HTR-8/SVneo (cell line): Measurements from ENCODE around the gene CDHR3.
"Not testable (repeated sequence)": the region's sequence is repeated elsewhere in the genome, so short reads cannot be mapped to it uniquely, and the experiment has no call there.

Experiments
- DNase-seq: peaks from one replicate; pipeline ENCODE4 v3.0.0; 2011; ENCODE audit warnings: low spot score, mixed read lengths; ENCODE audit not compliant: insufficient read length
- FAIRE-seq: peaks from 2 replicates; lab custom pipeline; 2011; peaks lifted over from hg19 to GRCh38; lab: Jason Lieb, UNC

CDHR3 gene

GRCh38 chr7:105955651-105956466, 7.2 kb upstream of the CDHR3 start:
- not testable (repeated sequence) for DNase-seq, FAIRE-seq

GRCh38 chr7:105958012-105958411, 5.1 kb upstream of the CDHR3 start:
- no peak for DNase-seq
- no peak for FAIRE-seq

GRCh38 chr7:105962353-105962752, 711 bp upstream of the CDHR3 start:
- FAIRE-seq = no peak

GRCh38 chr7:105971845-105972244, 8.8 kb downstream of the CDHR3 start:
- no peak for DNase-seq
- peak; percentile 23 for FAIRE-seq

More at GRCh38 chr7:105962353-105962752, 711 bp upstream of the CDHR3 start:
- DNase-seq = no peak

- DNase-seq = no peak
- FAIRE-seq = no peak
Measured at GRCh38 chr7:105972276-105972675, 9.2 kb downstream of the CDHR3 start.

GRCh38 chr7:105974471-105974870, 11.4 kb downstream of the CDHR3 start:
- no peak for FAIRE-seq

GRCh38 chr7:105975770-105976417, 12.8 kb downstream of the CDHR3 start:
- DNase-seq (no peak), FAIRE-seq (no peak)

More at GRCh38 chr7:105974471-105974870, 11.4 kb downstream of the CDHR3 start:
- DNase-seq = no peak

- no peak for DNase-seq
- no peak for FAIRE-seq
Measured at GRCh38 chr7:105976868-105977267, 13.8 kb downstream of the CDHR3 start.

GRCh38 chr7:105978035-105978434, 15.0 kb downstream of the CDHR3 start:
- DNase-seq (no peak), FAIRE-seq (no peak)

- DNase-seq (no peak), FAIRE-seq (no peak)
Measured at GRCh38 chr7:105978974-105979373, 15.9 kb downstream of the CDHR3 start.

GRCh38 chr7:105979405-105979804, 16.3 kb downstream of the CDHR3 start:
- FAIRE-seq = no peak
- no peak for DNase-seq

GRCh38 chr7:105980645-105981396, 17.8 kb downstream of the CDHR3 start:
- FAIRE-seq = no peak

GRCh38 chr7:105982388-105982787, 19.3 kb downstream of the CDHR3 start:
- no peak for FAIRE-seq

More at GRCh38 chr7:105980645-105981396, 17.8 kb downstream of the CDHR3 start:
- no peak for DNase-seq

GRCh38 chr7:105984808-105985207, 21.7 kb downstream of the CDHR3 start:
- not testable (repeated sequence) for DNase-seq, FAIRE-seq

More at GRCh38 chr7:105982388-105982787, 19.3 kb downstream of the CDHR3 start:
- no peak for DNase-seq

GRCh38 chr7:105985229-105985628, 22.2 kb downstream of the CDHR3 start:
- no peak for DNase-seq
- FAIRE-seq = no peak

- no peak for DNase-seq
- FAIRE-seq = no peak
Measured at GRCh38 chr7:105985672-105986215, 22.7 kb downstream of the CDHR3 start.

- DNase-seq (no peak), FAIRE-seq (no peak)
Measured at GRCh38 chr7:105987046-105987445, 24.0 kb downstream of the CDHR3 start.

- no peak for FAIRE-seq
- no peak for DNase-seq
Measured at GRCh38 chr7:105988276-105988675, 25.2 kb downstream of the CDHR3 start.

GRCh38 chr7:105989191-105989590, 26.1 kb downstream of the CDHR3 start:
- no peak for FAIRE-seq
- DNase-seq = no peak

GRCh38 chr7:105989686-105990085, 26.6 kb downstream of the CDHR3 start:
- no peak for FAIRE-seq
- DNase-seq = no peak
